ENCODE results near the gene ABCB8. TPM values are rescaled to one million over a fixed set of nuclear protein-coding genes. Genes with fewer than 3 reads are reported as not detected.

The ABCB8 gene
- total and polyA plus RNA-seq, 9 of the 15 experiments (the other 6 are each of a cell fraction or from before 2014, with no cell fraction given), result 7.6 to 106 (median 36.3) TPM

DNA sequence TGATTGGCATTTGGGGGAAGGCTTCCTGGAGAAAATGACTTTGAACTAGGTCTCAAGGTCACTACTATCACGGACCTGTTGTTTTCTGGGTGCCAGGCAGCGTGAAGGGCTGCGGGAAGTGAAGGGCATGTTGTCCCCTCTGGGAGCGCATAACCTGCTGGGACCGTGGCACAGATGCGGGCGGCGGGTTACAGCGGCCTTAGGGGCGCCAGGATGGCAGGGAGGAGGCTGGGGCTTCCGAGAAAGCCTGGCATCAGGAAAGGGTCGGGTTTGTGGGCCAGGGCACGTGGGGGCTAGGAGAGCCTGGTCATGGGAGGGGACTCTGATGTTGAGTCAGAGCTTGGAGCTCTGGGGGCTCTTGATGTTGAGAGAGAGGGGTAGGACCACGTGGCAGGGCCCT, 37.3 kb downstream of the ABCB8 start (continued):
- TF ChIP-seq, protein P1, sequence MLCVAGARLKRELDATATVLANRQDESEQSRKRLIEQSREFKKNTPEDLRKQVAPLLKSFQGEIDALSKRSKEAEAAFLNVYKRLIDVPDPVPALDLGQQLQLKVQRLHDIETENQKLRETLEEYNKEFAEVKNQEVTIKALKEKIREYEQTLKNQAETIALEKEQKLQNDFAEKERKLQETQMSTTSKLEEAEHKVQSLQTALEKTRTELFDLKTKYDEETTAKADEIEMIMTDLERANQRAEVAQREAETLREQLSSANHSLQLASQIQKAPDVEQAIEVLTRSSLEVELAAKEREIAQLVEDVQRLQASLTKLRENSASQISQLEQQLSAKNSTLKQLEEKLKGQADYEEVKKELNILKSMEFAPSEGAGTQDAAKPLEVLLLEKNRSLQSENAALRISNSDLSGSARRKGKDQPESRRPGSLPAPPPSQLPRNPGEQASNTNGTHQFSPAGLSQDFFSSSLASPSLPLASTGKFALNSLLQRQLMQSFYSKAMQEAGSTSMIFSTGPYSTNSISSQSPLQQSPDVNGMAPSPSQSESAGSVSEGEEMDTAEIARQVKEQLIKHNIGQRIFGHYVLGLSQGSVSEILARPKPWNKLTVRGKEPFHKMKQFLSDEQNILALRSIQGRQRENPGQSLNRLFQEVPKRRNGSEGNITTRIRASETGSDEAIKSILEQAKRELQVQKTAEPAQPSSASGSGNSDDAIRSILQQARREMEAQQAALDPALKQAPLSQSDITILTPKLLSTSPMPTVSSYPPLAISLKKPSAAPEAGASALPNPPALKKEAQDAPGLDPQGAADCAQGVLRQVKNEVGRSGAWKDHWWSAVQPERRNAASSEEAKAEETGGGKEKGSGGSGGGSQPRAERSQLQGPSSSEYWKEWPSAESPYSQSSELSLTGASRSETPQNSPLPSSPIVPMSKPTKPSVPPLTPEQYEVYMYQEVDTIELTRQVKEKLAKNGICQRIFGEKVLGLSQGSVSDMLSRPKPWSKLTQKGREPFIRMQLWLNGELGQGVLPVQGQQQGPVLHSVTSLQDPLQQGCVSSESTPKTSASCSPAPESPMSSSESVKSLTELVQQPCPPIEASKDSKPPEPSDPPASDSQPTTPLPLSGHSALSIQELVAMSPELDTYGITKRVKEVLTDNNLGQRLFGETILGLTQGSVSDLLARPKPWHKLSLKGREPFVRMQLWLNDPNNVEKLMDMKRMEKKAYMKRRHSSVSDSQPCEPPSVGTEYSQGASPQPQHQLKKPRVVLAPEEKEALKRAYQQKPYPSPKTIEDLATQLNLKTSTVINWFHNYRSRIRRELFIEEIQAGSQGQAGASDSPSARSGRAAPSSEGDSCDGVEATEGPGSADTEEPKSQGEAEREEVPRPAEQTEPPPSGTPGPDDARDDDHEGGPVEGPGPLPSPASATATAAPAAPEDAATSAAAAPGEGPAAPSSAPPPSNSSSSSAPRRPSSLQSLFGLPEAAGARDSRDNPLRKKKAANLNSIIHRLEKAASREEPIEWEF (CRISPR knock-in tag; IDR thresholded peaks at IDR 0.05), result no peak
- TF ChIP-seq RBFOX2 (IDR thresholded peaks at IDR 0.05; ENCODE audit: low read depth, low read length) (peak; percentile 32; the same call in 1 of the 2 replicates), EP400 (IDR thresholded peaks at IDR 0.05) (no peak)
- TF ChIP-seq, protein P2, sequence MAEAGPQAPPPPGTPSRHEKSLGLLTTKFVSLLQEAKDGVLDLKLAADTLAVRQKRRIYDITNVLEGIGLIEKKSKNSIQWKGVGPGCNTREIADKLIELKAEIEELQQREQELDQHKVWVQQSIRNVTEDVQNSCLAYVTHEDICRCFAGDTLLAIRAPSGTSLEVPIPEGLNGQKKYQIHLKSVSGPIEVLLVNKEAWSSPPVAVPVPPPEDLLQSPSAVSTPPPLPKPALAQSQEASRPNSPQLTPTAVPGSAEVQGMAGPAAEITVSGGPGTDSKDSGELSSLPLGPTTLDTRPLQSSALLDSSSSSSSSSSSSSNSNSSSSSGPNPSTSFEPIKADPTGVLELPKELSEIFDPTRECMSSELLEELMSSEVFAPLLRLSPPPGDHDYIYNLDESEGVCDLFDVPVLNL (CRISPR knock-in tag; IDR thresholded peaks at IDR 0.05; ENCODE audit: low read depth), result no peak

Measured in K562 (cell line).